Stomach (tissue), 4 donors: Measurements from ENCODE around the gene GRIA3.

Experiments
- POLR2A ChIP-seq, 4 donors: fragments of 450-650 bp; IDR thresholded peaks; one replicate each; pipeline ENCODE4 v1.6.1; 2016; ENCODE audit warnings: antibody characterized with exemption in 4 of 4, control low read depth in 2 of 4, mild to moderate bottlenecking in 1 of 4, moderate library complexity in 1 of 4
- POLR2AphosphoS5 ChIP-seq, 3 donors: sonication (generic); formaldehyde crosslinking; IDR thresholded peaks; one replicate each; pipeline ENCODE4 v1.6.1; 2016; ENCODE audit warnings: antibody characterized with exemption in 3 of 3
- TF ChIP-seq, protein P1 (sequence below), 7 experiments: fragments of 450-650 bp in 4 of 7; fragments of 200-600 bp in 3 of 7; sonication (generic) in 3 of 7; IDR thresholded peaks; one replicate each; pipeline ENCODE4 v1.5.1; 2016 to 2019; ENCODE audit warnings: antibody characterized with exemption in 7 of 7, control low read depth in 2 of 7, mild to moderate bottlenecking in 1 of 7

DNA sequence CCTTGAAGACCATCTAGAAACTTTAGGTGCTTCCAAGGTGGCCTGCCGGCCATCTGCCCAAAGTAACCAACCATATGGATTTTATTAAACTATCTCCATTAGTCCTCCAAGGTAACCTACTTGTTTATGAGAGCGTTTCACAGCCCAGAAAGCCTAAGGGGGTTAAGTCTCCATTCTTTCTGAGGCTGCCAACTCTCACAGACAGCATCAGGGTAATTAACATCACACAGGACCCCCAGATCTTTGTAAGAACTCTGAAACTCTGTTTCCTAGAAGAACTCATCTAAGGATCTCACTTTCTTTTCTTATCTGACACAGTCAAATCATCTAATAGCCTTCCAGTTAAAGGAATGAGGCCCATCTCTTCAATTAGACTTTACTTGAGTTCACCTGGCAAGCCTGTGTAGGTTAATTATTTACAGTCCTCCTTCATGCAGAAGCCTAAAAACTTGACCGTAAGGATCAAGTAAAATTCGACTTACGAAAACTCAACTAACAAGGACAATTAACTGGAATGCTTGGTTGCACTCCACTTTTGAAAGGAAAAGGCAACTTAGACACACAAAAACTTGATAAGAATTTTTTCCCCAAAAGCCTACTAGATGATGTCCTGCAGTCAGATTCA is 252.5 kb downstream of the GRIA3 start:
- TF ChIP-seq, protein P1, sequence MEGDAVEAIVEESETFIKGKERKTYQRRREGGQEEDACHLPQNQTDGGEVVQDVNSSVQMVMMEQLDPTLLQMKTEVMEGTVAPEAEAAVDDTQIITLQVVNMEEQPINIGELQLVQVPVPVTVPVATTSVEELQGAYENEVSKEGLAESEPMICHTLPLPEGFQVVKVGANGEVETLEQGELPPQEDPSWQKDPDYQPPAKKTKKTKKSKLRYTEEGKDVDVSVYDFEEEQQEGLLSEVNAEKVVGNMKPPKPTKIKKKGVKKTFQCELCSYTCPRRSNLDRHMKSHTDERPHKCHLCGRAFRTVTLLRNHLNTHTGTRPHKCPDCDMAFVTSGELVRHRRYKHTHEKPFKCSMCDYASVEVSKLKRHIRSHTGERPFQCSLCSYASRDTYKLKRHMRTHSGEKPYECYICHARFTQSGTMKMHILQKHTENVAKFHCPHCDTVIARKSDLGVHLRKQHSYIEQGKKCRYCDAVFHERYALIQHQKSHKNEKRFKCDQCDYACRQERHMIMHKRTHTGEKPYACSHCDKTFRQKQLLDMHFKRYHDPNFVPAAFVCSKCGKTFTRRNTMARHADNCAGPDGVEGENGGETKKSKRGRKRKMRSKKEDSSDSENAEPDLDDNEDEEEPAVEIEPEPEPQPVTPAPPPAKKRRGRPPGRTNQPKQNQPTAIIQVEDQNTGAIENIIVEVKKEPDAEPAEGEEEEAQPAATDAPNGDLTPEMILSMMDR (IDR thresholded peaks at IDR 0.05) = no peak
- TF ChIP-seq POLR2A (IDR thresholded peaks at IDR 0.05) (no peak), POLR2AphosphoS5 (IDR thresholded peaks at IDR 0.05) (no peak)
